Calu3 (cell line): Measurements from ENCODE around the gene GIPC3. TPM values are rescaled to one million over a fixed set of nuclear protein-coding genes. Genes with fewer than 3 reads are reported as not detected.

Experiments
- BruUV-seq: library from RNA; stranded (reverse); fragments of 400-500 nt; replicated peaks from 2 replicates; lab custom pipeline; 2021; lab: Mats Ljungman, UMichigan
- CTCF ChIA-PET: fragments of 300-600 bp; sonication (Branson Sonifier 250); formaldehyde crosslinking; loops from one replicate; lab custom pipeline; 2022; ENCODE audit warnings: antibody characterized with exemption; lab: Charles Lee
- DNase-seq: peaks from one replicate; pipeline ENCODE4 v3.0.0; 2022
- H3K27ac Mint-ChIP-seq: one replicate; pipeline ENCODE4 v1.8.0; 2022; ENCODE audit warnings: mixed read lengths; ENCODE audit not compliant: unreplicated experiment
- H3K27me3 Mint-ChIP-seq: one replicate; pipeline ENCODE4 v1.8.0; 2022; ENCODE audit warnings: mixed read lengths; ENCODE audit not compliant: unreplicated experiment
- H3K36me3 Mint-ChIP-seq: one replicate; pipeline ENCODE4 v1.8.0; 2022; ENCODE audit warnings: mild to moderate bottlenecking, moderate library complexity, mixed read lengths; ENCODE audit not compliant: insufficient read depth, unreplicated experiment
- H3K4me1 Mint-ChIP-seq: one replicate; pipeline ENCODE4 v1.8.0; 2022; ENCODE audit warnings: mild to moderate bottlenecking, low read depth, mixed read lengths; ENCODE audit not compliant: unreplicated experiment
- H3K4me3 Mint-ChIP-seq: one replicate; pipeline ENCODE4 v1.8.0; 2022; ENCODE audit warnings: mild to moderate bottlenecking, low read depth, moderate library complexity, mixed read lengths; ENCODE audit not compliant: unreplicated experiment
- H3K9me3 Mint-ChIP-seq: one replicate; pipeline ENCODE4 v1.8.0; 2022; ENCODE audit warnings: low read depth, mixed read lengths; ENCODE audit not compliant: unreplicated experiment
- intact Hi-C: fragments of 100-400 bp; cut with micrococcal nuclease; formaldehyde crosslinking; loops from one replicate; pipeline ENCODE4 v1.10.0; 2022; ENCODE audit not compliant: unreplicated experiment
- total RNA-seq: library from RNA; stranded (reverse); gene quantifications from 2 replicates; pipeline ENCODE4 v1.2.3, GENCODE V29; 2022
- TF ChIP-seq, protein P1 (sequence below): fragments of 200-600 bp; IDR thresholded peaks from one replicate; pipeline ENCODE4 v1.8.0; 2022; ENCODE audit warnings: antibody characterized with exemption; ENCODE audit not compliant: unreplicated experiment

Gene GIPC3
- total RNA-seq, 1 experiment from 2014 or later, result not detected

DNA sequence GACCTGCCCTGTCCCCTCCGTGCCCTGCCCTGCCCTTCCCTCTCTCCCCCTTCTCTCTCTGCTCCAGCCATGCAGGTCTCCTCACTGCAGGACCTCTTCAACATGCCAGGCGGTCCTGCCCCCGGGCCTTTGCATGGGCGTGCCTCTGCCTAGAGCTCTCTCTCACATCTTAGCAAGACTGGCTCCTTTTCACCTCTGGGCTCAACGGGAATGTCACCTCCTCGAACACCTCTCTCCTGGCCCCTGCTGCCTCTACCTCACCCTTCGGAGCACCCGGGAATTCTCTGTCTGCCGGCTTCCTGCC, 33.5 kb upstream of the GIPC3 start:
- Mint-ChIP-seq H3K27me3 (no peaks in the 10 kb centered on the region), H3K9me3 (no peaks in the 10 kb centered on the region), H3K36me3 (peaks cover 19% of the 10 kb centered on the region), H3K4me3 (no peak overlapping the region), H3K4me1 (peaks cover 10% of the 10 kb centered on the region), H3K27ac (no peak overlapping the region)
- DNase-seq, result no peak
- no TSS peak for BruUV-seq
- CTCF ChIA-PET, result no interaction called here
- TF ChIP-seq, protein P1, sequence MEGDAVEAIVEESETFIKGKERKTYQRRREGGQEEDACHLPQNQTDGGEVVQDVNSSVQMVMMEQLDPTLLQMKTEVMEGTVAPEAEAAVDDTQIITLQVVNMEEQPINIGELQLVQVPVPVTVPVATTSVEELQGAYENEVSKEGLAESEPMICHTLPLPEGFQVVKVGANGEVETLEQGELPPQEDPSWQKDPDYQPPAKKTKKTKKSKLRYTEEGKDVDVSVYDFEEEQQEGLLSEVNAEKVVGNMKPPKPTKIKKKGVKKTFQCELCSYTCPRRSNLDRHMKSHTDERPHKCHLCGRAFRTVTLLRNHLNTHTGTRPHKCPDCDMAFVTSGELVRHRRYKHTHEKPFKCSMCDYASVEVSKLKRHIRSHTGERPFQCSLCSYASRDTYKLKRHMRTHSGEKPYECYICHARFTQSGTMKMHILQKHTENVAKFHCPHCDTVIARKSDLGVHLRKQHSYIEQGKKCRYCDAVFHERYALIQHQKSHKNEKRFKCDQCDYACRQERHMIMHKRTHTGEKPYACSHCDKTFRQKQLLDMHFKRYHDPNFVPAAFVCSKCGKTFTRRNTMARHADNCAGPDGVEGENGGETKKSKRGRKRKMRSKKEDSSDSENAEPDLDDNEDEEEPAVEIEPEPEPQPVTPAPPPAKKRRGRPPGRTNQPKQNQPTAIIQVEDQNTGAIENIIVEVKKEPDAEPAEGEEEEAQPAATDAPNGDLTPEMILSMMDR, result no peak
- intact Hi-C loops, result no loop called here

DNA sequence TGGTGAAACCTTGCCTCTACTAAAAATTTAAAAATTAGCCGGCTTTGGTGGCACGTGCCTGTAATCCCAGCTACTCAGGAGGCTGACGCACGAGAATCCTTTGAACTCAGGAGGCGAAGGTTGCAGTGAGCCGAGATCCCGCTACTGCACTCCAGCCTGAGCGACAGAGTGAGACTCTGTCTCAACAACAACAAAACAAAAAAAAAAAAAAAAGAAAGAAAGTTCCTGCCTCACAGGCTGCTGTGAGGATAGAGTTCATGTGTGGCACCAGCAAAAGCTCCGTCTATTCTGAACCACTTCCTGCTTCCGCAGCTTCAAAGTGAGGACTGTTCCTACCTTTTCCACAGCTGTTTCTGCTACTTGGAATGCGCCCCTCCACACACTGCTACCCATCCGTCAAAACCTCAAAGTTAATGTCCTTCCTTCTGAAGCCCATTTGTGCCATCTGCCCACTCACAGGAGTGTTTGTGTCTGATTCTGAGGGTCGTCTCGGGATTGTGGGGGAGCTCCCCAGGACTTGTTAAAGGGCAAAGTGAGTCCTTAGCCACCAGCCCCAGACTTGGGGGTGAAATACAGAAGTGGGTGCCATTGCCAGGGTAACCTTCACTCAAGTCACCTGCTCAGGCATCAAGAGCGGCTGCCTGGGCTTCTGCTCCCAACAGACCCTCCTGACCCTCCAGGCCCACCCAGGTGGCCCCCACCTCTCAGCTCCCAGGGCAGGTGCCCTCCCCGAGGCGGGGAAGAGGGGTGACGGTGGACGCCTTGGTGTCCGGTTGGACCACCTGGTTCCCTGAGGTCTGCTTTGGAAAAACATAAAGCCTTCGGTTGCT, 30.8 kb upstream of the GIPC3 start:
- H3K27ac Mint-ChIP-seq, result no peak overlapping the region
- BruUV-seq, result TSS peak; percentile 55
- intact Hi-C loops, result no loop called here
- no peaks in the 10 kb centered on the region for H3K27me3 Mint-ChIP-seq
- peaks cover 10% of the 10 kb centered on the region for H3K4me1 Mint-ChIP-seq
- H3K4me3 Mint-ChIP-seq, result no peak overlapping the region
- no peaks in the 10 kb centered on the region for H3K9me3 Mint-ChIP-seq
- DNase-seq, result no peak
- peaks cover 31% of the 10 kb centered on the region for H3K36me3 Mint-ChIP-seq
- TF ChIP-seq, protein P1, result no peak
- CTCF ChIA-PET, result interaction anchor here (0.6 kb wide), 1 partner anchor 1022 kb away, joined by 3 read pairs; no protein-coding TSS in a partner anchor

DNA sequence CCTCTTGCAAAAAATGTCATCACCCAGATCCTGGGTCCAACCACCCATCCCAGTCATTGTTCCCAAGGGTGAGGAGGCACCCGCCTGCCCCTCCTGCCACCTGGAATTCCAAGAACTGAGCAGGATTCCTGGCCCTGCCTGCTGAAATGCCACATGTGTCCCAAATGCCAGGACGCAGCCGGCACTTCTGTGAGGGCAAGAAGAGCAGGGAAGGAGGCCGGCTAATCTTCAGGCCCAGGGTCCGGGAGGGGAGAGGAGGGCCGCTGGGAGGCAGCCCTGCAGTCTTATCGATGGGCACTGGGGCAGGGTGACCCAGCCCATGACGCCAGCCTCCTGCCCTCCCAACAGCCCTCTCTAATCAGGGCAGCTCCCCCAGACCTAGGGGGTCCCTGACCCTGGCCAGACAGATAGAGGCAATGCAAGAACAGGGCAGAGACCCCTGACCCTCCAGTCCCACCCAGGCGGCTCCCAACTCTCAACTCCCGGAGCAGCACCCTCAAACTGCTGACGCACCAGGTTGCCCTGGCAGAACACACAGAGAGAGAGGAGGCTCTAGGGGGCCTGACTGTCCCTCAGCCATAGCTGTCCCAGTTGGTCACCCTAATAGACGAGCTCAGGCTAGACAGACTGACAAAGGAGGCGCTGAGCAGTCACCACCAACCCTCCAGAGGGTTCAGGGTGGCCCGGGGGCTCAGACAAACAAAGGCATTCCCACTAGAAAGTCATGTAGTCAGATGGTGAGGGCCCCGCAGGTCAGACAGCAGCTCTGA, 29.4 kb upstream of the GIPC3 start:
- DNase-seq, result no peak
- intact Hi-C loops, result no loop called here
- peak overlapping the region; percentile 96 for H3K4me3 Mint-ChIP-seq
- peaks cover 27% of the 10 kb centered on the region for H3K36me3 Mint-ChIP-seq
- H3K4me1 Mint-ChIP-seq, result peaks cover 10% of the 10 kb centered on the region
- TF ChIP-seq, protein P1, result no peak
- BruUV-seq, result no TSS peak
- CTCF ChIA-PET, result no interaction called here
- no peaks in the 10 kb centered on the region for H3K9me3 Mint-ChIP-seq
- no peaks in the 10 kb centered on the region for H3K27me3 Mint-ChIP-seq
- H3K27ac Mint-ChIP-seq, result peak overlapping the region; percentile 96

DNA sequence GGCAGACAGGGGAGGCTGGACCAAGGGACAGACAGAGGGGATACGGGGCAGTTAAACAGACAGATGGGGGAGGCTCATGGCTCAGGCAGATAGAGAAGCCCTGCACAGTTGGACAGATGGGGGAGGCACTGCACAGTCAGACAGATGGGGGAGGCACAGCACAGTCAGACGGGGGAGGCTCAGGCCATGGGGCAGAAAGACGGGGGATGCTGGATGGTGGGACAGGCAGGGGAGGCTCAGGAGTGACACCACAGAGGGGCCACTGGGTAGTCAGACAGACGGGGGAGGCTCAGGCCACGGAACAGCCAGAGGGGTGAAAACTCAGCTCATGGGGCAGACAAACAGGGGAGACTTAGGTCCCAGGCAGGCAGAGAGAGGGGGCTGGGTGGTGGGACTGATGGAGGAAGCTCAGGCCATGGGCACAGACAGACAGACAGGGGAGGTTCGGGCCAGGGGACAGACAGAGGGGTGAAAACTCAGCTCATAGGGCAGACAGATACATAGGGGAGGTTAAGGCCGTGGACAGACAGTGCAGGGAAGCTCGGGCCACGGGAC, 28.8 kb upstream of the GIPC3 start:
- TF ChIP-seq, protein P1, result no peak
- H3K36me3 Mint-ChIP-seq, result peaks cover 24% of the 10 kb centered on the region
- intact Hi-C loops, result no loop called here
- no peaks in the 10 kb centered on the region for H3K9me3 Mint-ChIP-seq
- BruUV-seq, result no TSS peak
- peak overlapping the region; percentile 96 for H3K4me3 Mint-ChIP-seq
- CTCF ChIA-PET, result no interaction called here
- H3K4me1 Mint-ChIP-seq, result peaks cover 10% of the 10 kb centered on the region
- no peak for DNase-seq
- peak overlapping the region; percentile 96 for H3K27ac Mint-ChIP-seq
- no peaks in the 10 kb centered on the region for H3K27me3 Mint-ChIP-seq
